ENCODE data around the gene NECAP2. TPM values are rescaled to one million over a fixed set of nuclear protein-coding genes. Genes with fewer than 3 reads are reported as not detected.
A peak's percentile ranks its signal among the peaks of the same experiment; 100 is the strongest.
"Not testable (repeated sequence)": the region's sequence is repeated elsewhere in the genome, so short reads cannot be mapped to it uniquely, and the experiment has no call there.

NECAP2 gene
- total and polyA plus RNA-seq, 12 donors, result 7.9 to 34.0 (median 13.0) TPM

GRCh38 chr1:16508861-16509445, 68.4 kb downstream of the NECAP2 start:
- ATAC-seq; intact Hi-C loops (cut with DNase I); H3K36me3 ChIP-seq; H3K27ac ChIP-seq; H3K27me3 ChIP-seq; H3K4me1 ChIP-seq; DNase-seq: not testable (repeated sequence)
- H3K9me3 ChIP-seq, result peaks cover 0 to 16% (median 0%) of the 10 kb centered on the region in 11 donors
- TF ChIP-seq CTCF (IDR thresholded peaks at IDR 0.05), result peak in 1 of 9 donors; percentile 15
- peak overlapping the region in 1 of 10 donors; percentile 7 for H3K4me3 ChIP-seq
- WGBS, 2 donors, result 78 to 82% methylated on average over 8 of the region's 8 CpGs

Other genes with a start within 250 kb of the NECAP2 start
- 1 to 10 TPM in 7 of 10 donors, under 1 TPM in 3; 0.49 to 3.0 (median 1.6) TPM for gene ARHGEF19, start 228.1 kb upstream of the NECAP2 start, total RNA-seq
- gene ARHGEF19, start 228.1 kb upstream of the NECAP2 start, polyA plus RNA-seq, result 1 to 10 TPM; 1.9 to 5.4 TPM
- 10 to 100 TPM in 2 of 10 donors, 1 to 10 TPM in 8; 3.9 to 11.1 (median 7.2) TPM for gene CPLANE2, start 203.5 kb upstream of the NECAP2 start, total RNA-seq
- 1 to 10 TPM; 2.2 to 2.3 TPM for gene CPLANE2, start 203.5 kb upstream of the NECAP2 start, polyA plus RNA-seq
- 10 to 100 TPM; 17.3 to 26.6 (median 21.4) TPM for gene FBXO42, start 88.2 kb upstream of the NECAP2 start, total RNA-seq
- gene FBXO42, start 88.2 kb upstream of the NECAP2 start, polyA plus RNA-seq, result 10 to 100 TPM; 12.4 to 14.8 TPM
- gene SZRD1, start 73.5 kb upstream of the NECAP2 start, total RNA-seq, result 100 to 1,000 TPM in 6 of 10 donors, 10 to 100 TPM in 4; 87.1 to 131 (median 102) TPM
- gene SZRD1, start 73.5 kb upstream of the NECAP2 start, polyA plus RNA-seq, result 100 to 1,000 TPM in 1 of 2 donors, 10 to 100 TPM in 1; 37.8 to 111 TPM
- not detected for gene SPATA21, start 3.3 kb upstream of the NECAP2 start, total RNA-seq
- gene SPATA21, start 3.3 kb upstream of the NECAP2 start, polyA plus RNA-seq, result under 1 TPM; 0.15 to 0.20 TPM
- gene RNU1-1, start 73.6 kb downstream of the NECAP2 start, total RNA-seq, result 1,000 to 10,000 TPM in 8 of 10 donors, 100 to 1,000 TPM in 2; 635 to 5,242 (median 1,949) TPM
- not detected for gene RNU1-1, start 73.6 kb downstream of the NECAP2 start, polyA plus RNA-seq
- gene NBPF1, start 172.8 kb downstream of the NECAP2 start, total RNA-seq, result 10 to 100 TPM in 7 of 10 donors, 1 to 10 TPM in 3; 6.0 to 15.2 (median 12.2) TPM
- 1 to 10 TPM; 2.8 to 5.6 TPM for gene NBPF1, start 172.8 kb downstream of the NECAP2 start, polyA plus RNA-seq
- 1,000 to 10,000 TPM in 8 of 10 donors, 100 to 1,000 TPM in 2; 635 to 5,242 (median 1,949) TPM for gene RNU1-3, start 226.2 kb downstream of the NECAP2 start, total RNA-seq
- gene RNU1-3, start 226.2 kb downstream of the NECAP2 start, polyA plus RNA-seq, result not detected